Vagina (tissue), 2 donors: ENCODE data around the gene PRLH. TPM values are rescaled to one million over a fixed set of nuclear protein-coding genes. Genes with fewer than 3 reads are reported as not detected.

ENCODE experiments used
- DNase-seq, 2 donors: peaks; one replicate each; pipeline ENCODE4 v3.0.0-alpha.2; 2017; ENCODE audit errors: extremely low spot score in 2 of 2
- H3K27ac ChIP-seq: fragments of 200-600 bp; sonication (generic); one replicate; pipeline ENCODE4 v1.5.1; 2019
- H3K27me3 ChIP-seq: fragments of 200-600 bp; sonication (generic); one replicate; pipeline ENCODE4 v1.5.1; 2019
- H3K36me3 ChIP-seq, 2 donors: fragments of 200-600 bp; sonication (generic); one replicate each; pipeline ENCODE4 v1.5.1; 2017 to 2019
- H3K4me1 ChIP-seq: fragments of 200-600 bp; sonication (generic); one replicate; pipeline ENCODE4 v1.5.1; 2019
- H3K4me3 ChIP-seq, 2 donors: fragments of 200-600 bp; sonication (generic); 1 replicate in 1 of 2; 2 replicates in 1 of 2; pipeline ENCODE4 v1.5.1; 2016 to 2019
- H3K9me3 ChIP-seq: fragments of 200-600 bp; sonication (generic); one replicate; pipeline ENCODE4 v1.5.1; 2019
- POLR2A ChIP-seq, 2 donors: fragments of 450-650 bp; IDR thresholded peaks; one replicate each; pipeline ENCODE4 v1.6.1; 2017; ENCODE audit warnings: antibody characterized with exemption in 2 of 2, mild to moderate bottlenecking in 2 of 2, moderate library complexity in 2 of 2
- POLR2AphosphoS5 ChIP-seq, 2 donors: sonication (generic); formaldehyde crosslinking; IDR thresholded peaks; one replicate each; pipeline ENCODE4 v1.9.0; 2017; ENCODE audit warnings: antibody characterized with exemption in 2 of 2, mild to moderate bottlenecking in 2 of 2, low read depth in 1 of 2; ENCODE audit not compliant: insufficient read depth in 1 of 2
- intact Hi-C: fragments of 100-400 bp; cut with DNase I; formaldehyde crosslinking; loops from one replicate; pipeline ENCODE4 v1.15.1; 2023
- total RNA-seq: library from RNA; depleted of rRNA; stranded (reverse); fragments of >200 nt; gene quantifications from one replicate; pipeline ENCODE4 v1.2.3, GENCODE V29; 2016
- TF ChIP-seq, protein P1 (sequence below), 3 experiments: fragments of 450-650 bp in 2 of 3; fragments of 200-600 bp in 1 of 3; sonication (generic) in 1 of 3; IDR thresholded peaks; one replicate each; pipeline ENCODE4 v1.5.1; 2017 to 2019; ENCODE audit warnings: antibody characterized with exemption in 3 of 3, mild to moderate bottlenecking in 2 of 3, moderate library complexity in 2 of 3

PRLH gene
- total RNA-seq, 1 donor from 2014 or later: not detected

DNA sequence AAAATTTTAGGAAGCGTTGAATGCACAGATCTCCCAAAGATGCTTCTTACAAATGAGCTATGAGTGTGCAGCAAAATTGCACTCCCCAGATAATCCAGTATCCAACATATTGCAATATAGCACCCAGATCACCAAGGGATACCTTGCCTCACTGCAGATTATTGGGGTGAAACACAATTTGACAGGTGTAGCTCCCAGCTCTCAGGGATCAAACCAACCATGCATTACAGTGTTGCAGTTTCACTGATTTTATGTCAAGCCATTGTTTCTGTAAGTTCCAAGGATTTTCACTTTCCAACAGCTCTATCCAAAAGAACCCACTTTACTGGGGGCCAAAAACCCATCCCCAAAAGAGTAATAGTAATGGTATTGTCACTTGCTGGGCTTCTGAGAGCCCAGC is 10.8 kb upstream of the PRLH start:
- H3K36me3 ChIP-seq: peaks cover 0 to 35% of the 10 kb centered on the region in 2 donors
- DNase-seq: no peak
- no peaks in the 10 kb centered on the region for H3K27me3 ChIP-seq
- H3K27ac ChIP-seq: no peak overlapping the region
- no peak overlapping the region for H3K4me3 ChIP-seq
- intact Hi-C loops: no loop called here
- H3K4me1 ChIP-seq: peaks cover 30% of the 10 kb centered on the region
- no peaks in the 10 kb centered on the region for H3K9me3 ChIP-seq
- TF ChIP-seq POLR2AphosphoS5 (IDR thresholded peaks at IDR 0.05; ENCODE audit: insufficient read depth in 1 of 2, low read depth in 1 of 2): no peak
- TF ChIP-seq POLR2A (IDR thresholded peaks at IDR 0.05): no peak
- TF ChIP-seq, protein P1, sequence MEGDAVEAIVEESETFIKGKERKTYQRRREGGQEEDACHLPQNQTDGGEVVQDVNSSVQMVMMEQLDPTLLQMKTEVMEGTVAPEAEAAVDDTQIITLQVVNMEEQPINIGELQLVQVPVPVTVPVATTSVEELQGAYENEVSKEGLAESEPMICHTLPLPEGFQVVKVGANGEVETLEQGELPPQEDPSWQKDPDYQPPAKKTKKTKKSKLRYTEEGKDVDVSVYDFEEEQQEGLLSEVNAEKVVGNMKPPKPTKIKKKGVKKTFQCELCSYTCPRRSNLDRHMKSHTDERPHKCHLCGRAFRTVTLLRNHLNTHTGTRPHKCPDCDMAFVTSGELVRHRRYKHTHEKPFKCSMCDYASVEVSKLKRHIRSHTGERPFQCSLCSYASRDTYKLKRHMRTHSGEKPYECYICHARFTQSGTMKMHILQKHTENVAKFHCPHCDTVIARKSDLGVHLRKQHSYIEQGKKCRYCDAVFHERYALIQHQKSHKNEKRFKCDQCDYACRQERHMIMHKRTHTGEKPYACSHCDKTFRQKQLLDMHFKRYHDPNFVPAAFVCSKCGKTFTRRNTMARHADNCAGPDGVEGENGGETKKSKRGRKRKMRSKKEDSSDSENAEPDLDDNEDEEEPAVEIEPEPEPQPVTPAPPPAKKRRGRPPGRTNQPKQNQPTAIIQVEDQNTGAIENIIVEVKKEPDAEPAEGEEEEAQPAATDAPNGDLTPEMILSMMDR (IDR thresholded peaks at IDR 0.05): no peak

DNA sequence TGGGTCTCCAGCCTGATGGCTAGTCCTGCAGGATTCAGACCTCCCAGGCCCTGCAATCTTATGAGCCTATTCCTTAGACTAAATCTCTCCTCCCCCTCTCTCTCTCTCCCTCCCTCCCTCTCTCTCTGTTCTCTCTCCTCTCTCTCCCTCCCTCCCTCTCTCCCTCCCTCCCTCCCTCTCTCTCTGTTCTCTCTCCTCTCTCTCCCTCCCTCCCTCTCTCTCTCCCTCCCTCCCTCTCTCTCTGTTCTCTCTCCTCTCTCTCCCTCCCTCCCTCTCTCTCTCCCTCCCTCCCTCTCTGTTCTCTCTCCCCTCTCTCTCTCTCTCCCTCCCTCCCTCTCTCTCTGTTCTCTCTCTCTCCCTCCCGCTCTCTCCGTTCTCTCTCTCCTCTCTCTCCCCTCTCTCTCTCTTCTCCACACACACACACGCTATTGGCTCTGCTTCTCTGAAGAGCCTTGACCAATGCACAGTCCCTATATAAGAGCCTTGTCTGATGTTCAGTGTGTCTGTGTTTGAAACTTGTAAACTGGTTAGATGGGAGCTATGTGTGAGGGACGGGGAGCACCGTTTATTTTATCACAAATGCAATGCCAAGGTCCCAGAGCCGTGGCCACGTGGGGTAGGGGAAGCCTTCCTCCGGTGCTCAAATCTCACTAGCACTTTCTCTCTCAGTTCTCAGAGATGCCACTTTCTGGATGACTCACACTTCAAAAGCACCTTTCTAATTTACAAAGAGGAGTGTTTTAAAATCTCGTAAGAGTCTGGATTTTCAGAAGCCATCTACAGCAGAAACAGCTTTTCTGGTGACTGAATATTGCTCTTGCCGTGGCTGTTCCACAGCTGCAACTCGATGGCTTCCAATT is 9.4 kb upstream of the PRLH start:
- Histone ChIP-seq H3K4me1 (peaks cover 30% of the 10 kb centered on the region), H3K9me3 (no peaks in the 10 kb centered on the region), H3K4me3 (no peak overlapping the region), H3K27me3 (no peaks in the 10 kb centered on the region), H3K27ac (peak overlapping the region; percentile 83), H3K36me3 (peaks cover 0 to 35% of the 10 kb centered on the region in 2 donors)
- no peak for TF ChIP-seq POLR2AphosphoS5 (IDR thresholded peaks at IDR 0.05; ENCODE audit: insufficient read depth in 1 of 2, low read depth in 1 of 2)
- TF ChIP-seq, protein P1 (IDR thresholded peaks at IDR 0.05): peak in 1 of 3 experiments; percentile 35
- intact Hi-C loops: no loop called here
- DNase-seq: no peak

DNA sequence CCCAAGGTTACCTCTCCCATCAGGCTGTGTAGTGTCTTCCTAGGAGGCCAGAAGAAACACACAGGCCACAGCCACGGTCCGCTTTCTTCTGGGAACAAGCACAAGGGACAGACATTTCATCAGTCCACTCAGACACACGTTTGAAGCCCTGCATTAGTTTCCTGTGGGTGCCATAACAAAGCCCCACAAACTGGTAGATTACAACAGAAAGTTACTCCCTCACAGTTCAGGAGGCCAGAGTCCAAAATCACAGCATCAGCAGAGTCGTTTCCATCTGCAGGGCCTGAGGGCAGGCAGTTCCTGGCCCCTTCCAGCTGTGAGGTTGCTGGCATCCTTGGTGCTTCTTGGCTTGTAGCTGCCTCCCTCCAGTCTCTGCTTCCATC is 8.8 kb upstream of the PRLH start:
- H3K4me3 ChIP-seq: no peak overlapping the region
- H3K4me1 ChIP-seq: peaks cover 30% of the 10 kb centered on the region
- intact Hi-C loops: no loop called here
- peaks cover 0 to 29% of the 10 kb centered on the region in 2 donors for H3K36me3 ChIP-seq
- peak overlapping the region; percentile 83 for H3K27ac ChIP-seq
- DNase-seq: no peak
- H3K27me3 ChIP-seq: no peaks in the 10 kb centered on the region
- H3K9me3 ChIP-seq: no peaks in the 10 kb centered on the region
- TF ChIP-seq POLR2A (IDR thresholded peaks at IDR 0.05) (no peak), POLR2AphosphoS5 (IDR thresholded peaks at IDR 0.05; ENCODE audit: insufficient read depth in 1 of 2, low read depth in 1 of 2) (no peak)
- TF ChIP-seq, protein P1 (IDR thresholded peaks at IDR 0.05): no peak

DNA sequence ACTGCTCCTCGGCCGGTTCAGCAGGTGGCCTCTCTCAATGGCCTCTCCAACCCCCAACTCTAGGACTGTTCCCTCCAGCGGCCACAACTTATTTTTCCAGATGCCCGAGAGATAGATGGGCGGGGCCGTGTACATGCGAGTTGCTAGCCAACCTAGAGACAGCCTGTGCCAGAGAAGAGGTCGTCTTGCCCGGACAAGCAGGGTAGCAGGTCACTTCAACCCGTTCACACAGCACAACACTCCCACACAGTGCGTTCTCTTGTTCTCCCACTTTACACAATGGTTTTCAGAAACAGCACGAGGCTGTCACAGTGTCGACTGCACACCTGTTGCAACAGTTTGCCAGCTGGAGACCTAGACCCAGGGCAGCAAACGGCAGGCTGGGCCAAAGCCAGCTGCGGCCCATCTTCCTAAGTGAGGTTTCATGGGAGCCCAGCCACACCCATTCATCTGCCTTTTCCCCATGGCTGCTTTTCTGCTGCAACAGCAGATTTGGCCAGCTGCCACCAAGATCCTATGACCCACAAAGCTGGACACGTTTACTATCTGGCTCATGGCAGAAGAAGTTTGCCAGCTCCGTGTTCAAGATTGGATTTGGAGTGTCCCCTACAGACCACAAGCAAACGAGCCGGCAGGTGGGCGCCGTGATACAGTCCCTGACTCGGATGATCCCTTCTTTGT is 7.3 kb upstream of the PRLH start:
- peaks cover 0 to 15% of the 10 kb centered on the region in 2 donors for H3K36me3 ChIP-seq
- intact Hi-C loops: no loop called here
- H3K4me3 ChIP-seq: no peak overlapping the region
- peak overlapping the region; percentile 83 for H3K27ac ChIP-seq
- peak in 1 of 2 donors; percentile 93 for DNase-seq
- peaks cover 30% of the 10 kb centered on the region for H3K4me1 ChIP-seq
- no peaks in the 10 kb centered on the region for H3K9me3 ChIP-seq
- peak in 1 of 2 donors; percentile 91 for TF ChIP-seq POLR2AphosphoS5 (IDR thresholded peaks at IDR 0.05; ENCODE audit: insufficient read depth in 1 of 2, low read depth in 1 of 2)
- TF ChIP-seq POLR2A (IDR thresholded peaks at IDR 0.05): no peak
- no peaks in the 10 kb centered on the region for H3K27me3 ChIP-seq

DNA sequence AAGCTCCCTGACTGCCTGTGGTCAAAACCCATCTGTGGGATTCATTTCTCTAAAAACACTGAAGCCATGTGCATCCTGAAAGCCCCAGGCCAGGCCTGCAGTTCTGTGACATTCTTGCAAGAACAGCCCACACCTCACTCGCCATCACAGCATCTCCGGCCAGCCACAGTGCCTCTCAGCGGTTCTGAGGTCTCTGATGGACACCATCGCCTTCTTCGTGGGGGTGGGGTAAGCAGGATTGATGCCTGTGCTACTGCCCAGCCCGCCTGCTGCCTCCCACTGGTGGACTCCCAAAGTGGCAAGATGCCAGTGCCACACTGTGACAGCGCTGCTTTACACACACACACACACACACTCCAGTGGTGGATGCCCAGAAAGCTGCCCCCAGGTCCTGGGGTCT is 5.2 kb upstream of the PRLH start:
- Histone ChIP-seq H3K27me3 (no peaks in the 10 kb centered on the region), H3K4me1 (peaks cover 30% of the 10 kb centered on the region), H3K4me3 (no peak overlapping the region), H3K36me3 (no peaks in the 10 kb centered on the region), H3K9me3 (no peaks in the 10 kb centered on the region), H3K27ac (no peak overlapping the region)
- intact Hi-C loops: no loop called here
- TF ChIP-seq POLR2A (IDR thresholded peaks at IDR 0.05) (no peak), POLR2AphosphoS5 (IDR thresholded peaks at IDR 0.05; ENCODE audit: insufficient read depth in 1 of 2, low read depth in 1 of 2) (no peak)
- TF ChIP-seq, protein P1 (IDR thresholded peaks at IDR 0.05): no peak
- DNase-seq: no peak
